SK-N-SH (cell line): ENCODE data around the gene MPV17. TPM values are rescaled to one million over a fixed set of nuclear protein-coding genes. Genes with fewer than 3 reads are reported as not detected.

Experiments
- CTCF ChIA-PET: fragments of 300-600, 350-600 bp; formaldehyde crosslinking; extraction: SDS; loops from one replicate; lab custom pipeline; 2021; lab: Yijun Ruan, JAX
- POLR2A ChIA-PET: fragments of 350-600 bp; sonication (Branson Sonifier 250); formaldehyde crosslinking; extraction: SDS; loops from one replicate; lab custom pipeline; 2020; ENCODE audit warnings: antibody characterized with exemption, inconsistent platforms; lab: Yijun Ruan, JAX
- DNase-seq: peaks from one replicate; pipeline ENCODE4 v3.0.0; 2012
- H2AFZ ChIP-seq: fragments of 200-600 bp; sonication (generic); 2 replicates; pipeline ENCODE4 v1.8.1; 2016; ENCODE audit warnings: antibody characterized with exemption, mild to moderate bottlenecking, low read depth
- H3F3A ChIP-seq: fragments of 200-600 bp; sonication (generic); replicated peaks from 2 replicates; pipeline ENCODE3; 2016; ENCODE audit warnings: antibody characterized with exemption, mild to moderate bottlenecking; ENCODE audit not compliant: insufficient read depth
- H3K27ac ChIP-seq, 2 experiments: fragments of 200-500 bp in 1 of 2; fragments of 200-600 bp in 1 of 2; sonication (Bioruptor generic) in 1 of 2; sonication (generic), shearing (Covaris generic) in 1 of 2; 2 replicates each; pipeline versions ENCODE4 v1.5.1 to v1.6.1; 2014 to 2016; ENCODE audit warnings: low read depth in 2 of 2, inconsistent platforms in 1 of 2, low read length in 1 of 2, mild to moderate bottlenecking in 1 of 2, mixed read lengths in 1 of 2
- H3K27me3 ChIP-seq: fragments of 200-600 bp; sonication (generic), shearing (Covaris generic); 2 replicates; pipeline ENCODE4 v1.6.1; 2016; ENCODE audit warnings: mixed run types; ENCODE audit not compliant: insufficient read depth
- H3K36me3 ChIP-seq, 2 experiments: fragments of 200-500 bp in 1 of 2; fragments of 200-600 bp in 1 of 2; sonication (Bioruptor generic) in 1 of 2; sonication (generic) in 1 of 2; replicated peaks in 1 of 2; 2 replicates each; pipeline versions ENCODE3 to v1.5.1; 2014 to 2016; ENCODE audit warnings: low read length in 1 of 2, mild to moderate bottlenecking in 1 of 2; ENCODE audit not compliant: insufficient read depth in 2 of 2, control insufficient read depth in 1 of 2
- H3K4me1 ChIP-seq, 2 experiments: fragments of 200-500 bp in 1 of 2; fragments of 200-600 bp in 1 of 2; sonication (Bioruptor generic) in 1 of 2; sonication (generic), shearing (Covaris generic) in 1 of 2; 2 replicates each; pipeline versions ENCODE4 v1.5.1 to v1.6.1; 2014 to 2016; ENCODE audit warnings: low read depth in 1 of 2, low read length in 1 of 2, mixed run types in 1 of 2; ENCODE audit not compliant: insufficient read depth in 2 of 2, control insufficient read depth in 1 of 2
- H3K4me2 ChIP-seq: fragments of 200-600 bp; sonication (generic), shearing (Covaris generic); 2 replicates; pipeline ENCODE4 v1.6.1; 2017; ENCODE audit warnings: mixed run types
- H3K4me3 ChIP-seq, 2 experiments: fragments of 200-500 bp in 1 of 2; fragments of 200-600 bp in 1 of 2; sonication (Bioruptor generic) in 1 of 2; sonication (generic), shearing (Covaris generic) in 1 of 2; 2 replicates each; pipeline versions ENCODE4 v1.5.1 to v1.8.1; 2014 to 2016; ENCODE audit warnings: low read depth in 2 of 2, inconsistent platforms in 1 of 2, low read length in 1 of 2, mild to moderate bottlenecking in 1 of 2, mixed read lengths in 1 of 2, moderate library complexity in 1 of 2
- H3K79me2 ChIP-seq: fragments of 200-600 bp; sonication (generic); 2 replicates; pipeline ENCODE4 v1.8.1; 2017; ENCODE audit warnings: mild to moderate bottlenecking; ENCODE audit not compliant: insufficient read depth
- H3K9ac ChIP-seq: fragments of 200-600 bp; sonication (generic); 2 replicates; pipeline ENCODE4 v1.6.1; 2017; ENCODE audit warnings: mixed run types
- H3K9me2 ChIP-seq: fragments of 200-600 bp; sonication (generic); 2 replicates; pipeline ENCODE4 v1.6.1; 2017; ENCODE audit warnings: mixed run types
- H3K9me3 ChIP-seq: fragments of 200-600 bp; sonication (generic); 2 replicates; pipeline ENCODE4 v1.6.1; 2017; ENCODE audit warnings: mixed run types, mild to moderate bottlenecking, moderate library complexity
- H4K20me1 ChIP-seq: fragments of 200-600 bp; sonication (generic); 2 replicates; pipeline ENCODE4 v1.6.1; 2017; ENCODE audit warnings: mild to moderate bottlenecking, mixed run types; ENCODE audit not compliant: insufficient read depth
- EZH2phosphoT487 ChIP-seq: fragments of 200-600 bp; sonication (generic); IDR thresholded peaks from 2 replicates; pipeline ENCODE4 v1.6.1; 2017; ENCODE audit warnings: low read depth, mixed run types, mild to moderate bottlenecking, antibody characterized with exemption, moderate library complexity, borderline replicate concordance
- FOXJ3 ChIP-seq: sonication (generic); formaldehyde crosslinking; IDR thresholded peaks from 2 replicates; pipeline ENCODE4 v1.5.1; 2020; ENCODE audit warnings: mild to moderate bottlenecking, missing genetic modification reagents
- GABPA ChIP-seq: IDR thresholded peaks from 2 replicates; pipeline ENCODE4 v1.4.0; 2012; ENCODE audit warnings: low read depth, mild to moderate bottlenecking
- JUND ChIP-seq: IDR thresholded peaks from 2 replicates; pipeline ENCODE4 v1.4.0; 2012
- NRF1 ChIP-seq: IDR thresholded peaks from 2 replicates; pipeline ENCODE4 v1.6.1; 2012; ENCODE audit warnings: low read depth, mild to moderate bottlenecking, low read length
- RAD21 ChIP-seq: IDR thresholded peaks from 2 replicates; pipeline ENCODE4 v1.6.1; 2012; ENCODE audit warnings: mild to moderate bottlenecking, low read length
- RXRA ChIP-seq: IDR thresholded peaks from 2 replicates; pipeline ENCODE4 v1.4.0; 2012; ENCODE audit warnings: low read depth, mild to moderate bottlenecking, borderline replicate concordance
- WGBS: methylation state at CpG from one replicate; pipeline ENCODE4 v1.1.6; 2017; ENCODE audit warnings: low lambda C conversion rate; 5-methylcytosine and 5-hydroxymethylcytosine counted together
- polyA plus RNA-seq, 3 experiments: library from polyadenylated mRNA; depleted of rRNA; stranded (reverse); fragments of >200 nt; gene quantifications; 2 replicates each; pipeline ENCODE4 v1.2.3, GENCODE V29; 2012
- TF ChIP-seq, protein P1 (sequence below): IDR thresholded peaks from 2 replicates; pipeline ENCODE4 v1.6.1; 2012; ENCODE audit warnings: mild to moderate bottlenecking, low read depth, low read length, moderate library complexity
- TF ChIP-seq, protein P2 (sequence below): fragments of 200-600 bp; sonication (generic); IDR thresholded peaks from 2 replicates; pipeline ENCODE4 v1.6.1; 2017; ENCODE audit warnings: antibody characterized with exemption, mild to moderate bottlenecking, moderate library complexity

Gene MPV17
- polyA plus RNA-seq, 1 of the 3 experiments (the other 2 are of a cell fraction): 255 TPM

DNA sequence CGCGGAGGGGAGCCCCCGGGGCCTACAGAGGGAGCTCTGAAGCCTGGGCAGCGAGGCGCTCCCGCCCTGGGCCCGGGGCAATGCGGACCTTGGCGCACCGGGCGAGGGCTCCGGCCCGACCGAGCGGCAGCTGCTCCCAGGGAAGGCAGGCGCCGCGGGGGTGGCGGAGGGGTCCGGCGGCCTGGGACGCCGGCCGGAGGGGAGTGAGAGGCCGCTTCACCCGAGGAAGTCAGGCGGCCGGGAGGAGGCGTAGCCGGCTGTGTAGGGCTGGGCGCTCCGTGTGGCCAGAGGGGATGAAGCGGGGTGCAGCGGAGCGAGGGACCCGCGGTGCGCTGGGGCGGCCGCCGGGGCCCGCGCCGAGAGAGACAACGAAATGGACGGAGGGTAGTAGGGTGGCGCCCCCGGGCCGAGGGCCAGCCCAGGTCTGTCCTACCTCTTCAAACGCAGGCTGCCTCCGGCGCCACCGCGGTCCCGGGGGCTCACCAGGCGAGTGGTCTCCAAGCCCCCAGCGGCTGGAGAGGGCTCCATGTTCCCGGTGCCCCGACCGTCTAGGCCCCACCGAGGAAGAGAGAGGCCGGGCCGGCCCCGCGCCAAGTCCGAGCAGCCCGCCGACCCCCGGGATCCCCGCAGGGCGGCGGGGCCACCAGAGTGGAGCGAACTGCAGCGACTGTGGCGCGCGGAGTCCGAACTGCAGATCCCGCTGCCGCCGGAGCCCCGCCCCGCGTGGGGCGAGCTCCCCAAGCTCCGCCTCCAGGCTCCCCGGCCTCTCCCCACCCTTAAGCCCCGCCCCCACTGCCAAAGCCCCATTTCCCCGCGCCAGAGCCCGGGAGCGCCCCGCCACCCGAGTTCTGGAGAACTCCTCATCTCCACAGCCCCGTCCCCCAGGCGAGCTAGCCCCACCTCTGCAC, 60.3 kb downstream of the MPV17 start, which contains the start of gene SLC30A3:
SLC30A3 (minus strand) TSS at position 669 of the 908 bp plus-strand sequence; CDS start at position 528, 141 bp downstream.
- peak within 1 kb of the TSS; percentile 49 to 65 for H3K4me3 ChIP-seq

More for the DNA sequence above, 60.3 kb downstream of the MPV17 start, which contains the start of gene SLC30A3:
- H3F3A ChIP-seq: peaks cover 6% of the 10 kb centered on the region
- peak within 1 kb of the TSS; percentile 19; the same call in 1 of the 2 replicates for H3K9ac ChIP-seq
- H3K4me2 ChIP-seq: peak within 1 kb of the TSS; percentile 84
- H3K79me2 ChIP-seq: no peaks in the 10 kb centered on the region
- no peaks in the 10 kb centered on the region for H3K9me2 ChIP-seq
- no peak within 1 kb of the TSS for H3K27ac ChIP-seq
- H2AFZ ChIP-seq: peak within 1 kb of the TSS; percentile 85; the same call in 1 of the 2 replicates
- CTCF ChIA-PET: interaction anchor here (0.6 to 14.1 kb wide), 14 partner anchors 10 to 163 kb away, joined by 3 to 392 read pairs (median 4); partner anchors contain the start of gene TRIM54
- 1% methylated on average over 43 of the region's 96 CpGs for WGBS
- H3K27me3 ChIP-seq: peaks cover 68% of the 10 kb centered on the region
- no peaks in the 10 kb centered on the region for H4K20me1 ChIP-seq
- TF ChIP-seq FOXJ3 (CRISPR knock-in tag) (no peak), RAD21 (no peak), JUND (no peak), EZH2phosphoT487 (peak; percentile 91; the same call in 1 of the 2 replicates), NRF1 (no peak), GABPA (no peak), RXRA (no peak)
- TF ChIP-seq, protein P1, sequence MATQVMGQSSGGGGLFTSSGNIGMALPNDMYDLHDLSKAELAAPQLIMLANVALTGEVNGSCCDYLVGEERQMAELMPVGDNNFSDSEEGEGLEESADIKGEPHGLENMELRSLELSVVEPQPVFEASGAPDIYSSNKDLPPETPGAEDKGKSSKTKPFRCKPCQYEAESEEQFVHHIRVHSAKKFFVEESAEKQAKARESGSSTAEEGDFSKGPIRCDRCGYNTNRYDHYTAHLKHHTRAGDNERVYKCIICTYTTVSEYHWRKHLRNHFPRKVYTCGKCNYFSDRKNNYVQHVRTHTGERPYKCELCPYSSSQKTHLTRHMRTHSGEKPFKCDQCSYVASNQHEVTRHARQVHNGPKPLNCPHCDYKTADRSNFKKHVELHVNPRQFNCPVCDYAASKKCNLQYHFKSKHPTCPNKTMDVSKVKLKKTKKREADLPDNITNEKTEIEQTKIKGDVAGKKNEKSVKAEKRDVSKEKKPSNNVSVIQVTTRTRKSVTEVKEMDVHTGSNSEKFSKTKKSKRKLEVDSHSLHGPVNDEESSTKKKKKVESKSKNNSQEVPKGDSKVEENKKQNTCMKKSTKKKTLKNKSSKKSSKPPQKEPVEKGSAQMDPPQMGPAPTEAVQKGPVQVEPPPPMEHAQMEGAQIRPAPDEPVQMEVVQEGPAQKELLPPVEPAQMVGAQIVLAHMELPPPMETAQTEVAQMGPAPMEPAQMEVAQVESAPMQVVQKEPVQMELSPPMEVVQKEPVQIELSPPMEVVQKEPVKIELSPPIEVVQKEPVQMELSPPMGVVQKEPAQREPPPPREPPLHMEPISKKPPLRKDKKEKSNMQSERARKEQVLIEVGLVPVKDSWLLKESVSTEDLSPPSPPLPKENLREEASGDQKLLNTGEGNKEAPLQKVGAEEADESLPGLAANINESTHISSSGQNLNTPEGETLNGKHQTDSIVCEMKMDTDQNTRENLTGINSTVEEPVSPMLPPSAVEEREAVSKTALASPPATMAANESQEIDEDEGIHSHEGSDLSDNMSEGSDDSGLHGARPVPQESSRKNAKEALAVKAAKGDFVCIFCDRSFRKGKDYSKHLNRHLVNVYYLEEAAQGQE: no peak
- TF ChIP-seq, protein P2, sequence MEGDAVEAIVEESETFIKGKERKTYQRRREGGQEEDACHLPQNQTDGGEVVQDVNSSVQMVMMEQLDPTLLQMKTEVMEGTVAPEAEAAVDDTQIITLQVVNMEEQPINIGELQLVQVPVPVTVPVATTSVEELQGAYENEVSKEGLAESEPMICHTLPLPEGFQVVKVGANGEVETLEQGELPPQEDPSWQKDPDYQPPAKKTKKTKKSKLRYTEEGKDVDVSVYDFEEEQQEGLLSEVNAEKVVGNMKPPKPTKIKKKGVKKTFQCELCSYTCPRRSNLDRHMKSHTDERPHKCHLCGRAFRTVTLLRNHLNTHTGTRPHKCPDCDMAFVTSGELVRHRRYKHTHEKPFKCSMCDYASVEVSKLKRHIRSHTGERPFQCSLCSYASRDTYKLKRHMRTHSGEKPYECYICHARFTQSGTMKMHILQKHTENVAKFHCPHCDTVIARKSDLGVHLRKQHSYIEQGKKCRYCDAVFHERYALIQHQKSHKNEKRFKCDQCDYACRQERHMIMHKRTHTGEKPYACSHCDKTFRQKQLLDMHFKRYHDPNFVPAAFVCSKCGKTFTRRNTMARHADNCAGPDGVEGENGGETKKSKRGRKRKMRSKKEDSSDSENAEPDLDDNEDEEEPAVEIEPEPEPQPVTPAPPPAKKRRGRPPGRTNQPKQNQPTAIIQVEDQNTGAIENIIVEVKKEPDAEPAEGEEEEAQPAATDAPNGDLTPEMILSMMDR: peak; percentile 26
- TF ChIP-seq, all 33 proteins: peak for 2
- Histone ChIP-seq H3K4me1 (peaks cover 6 to 28% of the 10 kb centered on the region in 2 experiments; a peak in 1 of 4 replicates), H3K36me3 (no peaks in the 10 kb centered on the region), H3K9me3 (no peaks in the 10 kb centered on the region)
- POLR2A ChIA-PET: interaction anchor here (0.6 to 0.7 kb wide), 2 partner anchors 108 to 664 kb away, joined by 3 read pairs; no protein-coding TSS in a partner anchor
- peak; percentile 97 for DNase-seq
